BE2C (cell line): ENCODE data around the gene MYL12A.

ENCODE experiments used
- DNase-seq: peaks from one replicate; pipeline ENCODE4 v3.0.0-alpha.2; 2020
- H3K27me3 ChIP-seq: fragments of 250-450 bp; sonication (Bioruptor Pico); 2 replicates; pipeline ENCODE4 v1.5.1; 2020; ENCODE audit warnings: mild to moderate bottlenecking
- H3K36me3 ChIP-seq: fragments of 250-450 bp; sonication (Bioruptor Pico); 2 replicates; pipeline ENCODE4 v1.5.1; 2020; ENCODE audit warnings: mild to moderate bottlenecking
- H3K4me1 ChIP-seq: fragments of 250-450 bp; sonication (Bioruptor Pico); 2 replicates; pipeline ENCODE4 v1.5.1; 2020
- H3K4me3 ChIP-seq: 2 replicates; pipeline ENCODE4 v1.5.1; 2011; ENCODE audit warnings: low read depth, low read length
- H3K9me3 ChIP-seq: fragments of 250-450 bp; sonication (Bioruptor Pico); 2 replicates; pipeline ENCODE4 v1.5.1; 2020
- CTCF ChIP-seq: IDR thresholded peaks from 2 replicates; pipeline ENCODE4 v1.5.1; 2012; ENCODE audit warnings: mild to moderate bottlenecking, low read depth, low read length

Gene MYL12A

GRCh38 chr18:3223356-3223755, 24.2 kb upstream of the MYL12A start:
- no peak for DNase-seq
- no peak overlapping the region for H3K4me3 ChIP-seq
- H3K36me3 ChIP-seq: no peaks in the 10 kb centered on the region
- TF ChIP-seq CTCF: no peak
- H3K9me3 ChIP-seq: no peaks in the 10 kb centered on the region
- H3K4me1 ChIP-seq: no peaks in the 10 kb centered on the region
- no peaks in the 10 kb centered on the region for H3K27me3 ChIP-seq

GRCh38 chr18:3224223-3224622, 23.4 kb upstream of the MYL12A start:
- Histone ChIP-seq H3K36me3 (no peaks in the 10 kb centered on the region), H3K27me3 (no peaks in the 10 kb centered on the region), H3K9me3 (no peaks in the 10 kb centered on the region), H3K4me1 (no peaks in the 10 kb centered on the region), H3K4me3 (no peak overlapping the region)
- no peak for DNase-seq
- TF ChIP-seq CTCF: no peak

- TF ChIP-seq CTCF: no peak
- Histone ChIP-seq H3K9me3 (no peaks in the 10 kb centered on the region), H3K36me3 (no peaks in the 10 kb centered on the region), H3K27me3 (no peaks in the 10 kb centered on the region), H3K4me3 (no peak overlapping the region), H3K4me1 (no peaks in the 10 kb centered on the region)
- DNase-seq: no peak
These were observed 22.0 kb upstream of the MYL12A start for GRCh38 chr18:3225588-3225987.

GRCh38 chr18:3226048-3226447, 21.6 kb upstream of the MYL12A start:
- Histone ChIP-seq H3K4me1 (no peaks in the 10 kb centered on the region), H3K9me3 (no peaks in the 10 kb centered on the region), H3K27me3 (no peaks in the 10 kb centered on the region), H3K36me3 (no peaks in the 10 kb centered on the region), H3K4me3 (no peak overlapping the region)
- no peak for TF ChIP-seq CTCF
- DNase-seq: no peak

- no peak for TF ChIP-seq CTCF
- no peaks in the 10 kb centered on the region for H3K36me3 ChIP-seq
- no peak overlapping the region for H3K4me3 ChIP-seq
- H3K4me1 ChIP-seq: no peaks in the 10 kb centered on the region
- no peaks in the 10 kb centered on the region for H3K9me3 ChIP-seq
- peak; percentile 13 for DNase-seq
- no peaks in the 10 kb centered on the region for H3K27me3 ChIP-seq
These were observed 16.9 kb upstream of the MYL12A start for GRCh38 chr18:3230401-3231334.

GRCh38 chr18:3233004-3233403, 14.6 kb upstream of the MYL12A start:
- Histone ChIP-seq H3K9me3 (no peaks in the 10 kb centered on the region), H3K4me1 (no peaks in the 10 kb centered on the region), H3K27me3 (no peaks in the 10 kb centered on the region), H3K4me3 (no peak overlapping the region), H3K36me3 (no peaks in the 10 kb centered on the region)
- DNase-seq: no peak
- no peak for TF ChIP-seq CTCF
